HCT116 (cell line): ENCODE data around the gene CRX. TPM values are rescaled to one million over a fixed set of nuclear protein-coding genes. Genes with fewer than 3 reads are reported as not detected.
"Not testable (repeated sequence)": the region's sequence is repeated elsewhere in the genome, so short reads cannot be mapped to it uniquely, and the experiment has no call there.

Source experiments
- ATAC-seq: fragments of 200-7000 bp; cut with Tn5 transposase; 2 replicates; pipeline ENCODE4 v1.9.1; 2020; ENCODE audit warnings: mild to moderate bottlenecking, moderate library complexity
- BruUV-seq: library from RNA; stranded (reverse); fragments of 400-500 nt; replicated peaks from 2 replicates; lab custom pipeline; 2021; lab: Mats Ljungman, UMichigan
- CTCF ChIA-PET: fragments of 300-600 bp; sonication (Branson Sonifier 250); formaldehyde crosslinking; loops from one replicate; lab custom pipeline; 2021; ENCODE audit warnings: antibody characterized with exemption; lab: Charles Lee
- POLR2A ChIA-PET: fragments of 300-600, 350-600 bp; sonication (Branson Sonifier 250); formaldehyde crosslinking; loops from one replicate; lab custom pipeline; 2021; ENCODE audit warnings: antibody characterized with exemption; lab: Charles Lee
- RAD21 ChIA-PET, 2 experiments: fragments of 300-600 bp; sonication (Branson Sonifier 250); formaldehyde crosslinking; loops; one replicate each; lab custom pipeline; 2023; ENCODE audit warnings: low total read pairs in 2 of 2; ENCODE audit not compliant: uncharacterized antibody in 2 of 2, unreplicated experiment in 2 of 2, low non-redundant PET in 1 of 2; lab: Charles Lee
- DNase-seq: peaks from one replicate; pipeline ENCODE4 v3.0.0-alpha.2; 2010; ENCODE audit warnings: low read depth, low spot score
- H2AFZ ChIP-seq: fragments of 200-600 bp; shearing (Covaris generic), sonication (generic); 2 replicates; pipeline ENCODE4 v1.6.1; 2017; ENCODE audit warnings: low read depth, mixed run types, mixed read lengths, antibody characterized with exemption, low read length; ENCODE audit not compliant: poor library complexity, severe bottlenecking
- H3K27ac ChIP-seq: 2 replicates; pipeline ENCODE4 v1.5.1; 2012; ENCODE audit warnings: low read depth, low read length
- H3K27me3 ChIP-seq: fragments of 200-600 bp; sonication (generic); 2 replicates; pipeline ENCODE4 v1.6.1; 2016; ENCODE audit warnings: mixed run types, low read length, mixed read lengths; ENCODE audit not compliant: insufficient read depth
- H3K36me3 ChIP-seq, 2 experiments: fragments of 200-500 bp in 1 of 2; fragments of 200-600 bp in 1 of 2; sonication (Bioruptor generic) in 1 of 2; sonication (generic) in 1 of 2; 2 replicates each; pipeline versions ENCODE4 v1.5.1 to v1.6.1; 2014 to 2016; ENCODE audit warnings: low read length in 2 of 2, inconsistent platforms in 1 of 2, mixed read lengths in 1 of 2, mixed run types in 1 of 2; ENCODE audit not compliant: insufficient read depth in 2 of 2, control insufficient read depth in 1 of 2
- H3K4me1 ChIP-seq, 2 experiments: fragments of 200-600 bp in 1 of 2; sonication (generic) in 1 of 2; 2 replicates each; pipeline versions ENCODE4 v1.5.1 to v1.6.1; 2012 to 2017; ENCODE audit warnings: low read length in 2 of 2, inconsistent platforms in 1 of 2, mild to moderate bottlenecking in 1 of 2, mixed read lengths in 1 of 2, mixed run types in 1 of 2, moderate library complexity in 1 of 2; ENCODE audit not compliant: insufficient read depth in 2 of 2, control insufficient read depth in 1 of 2
- H3K4me2 ChIP-seq: fragments of 200-600 bp; sonication (generic); 2 replicates; pipeline ENCODE4 v1.6.1; 2017; ENCODE audit warnings: mixed run types, low read length, mixed read lengths
- H3K4me3 ChIP-seq, 2 experiments: fragments of 200-600 bp in 1 of 2; sonication (generic) in 1 of 2; replicated peaks in 1 of 2; 2 replicates each; pipeline ENCODE4 v1.5.1; 2011 to 2016; ENCODE audit warnings: low read length in 2 of 2, control low read depth in 1 of 2, low read depth in 1 of 2, mild to moderate bottlenecking in 1 of 2, mixed read lengths in 1 of 2, mixed run types in 1 of 2
- H3K79me2 ChIP-seq: fragments of 200-600 bp; sonication (generic); 2 replicates; pipeline ENCODE4 v1.6.1; 2017; ENCODE audit warnings: mild to moderate bottlenecking, mixed run types, low read length, moderate library complexity, mixed read lengths; ENCODE audit not compliant: insufficient read depth
- H3K9ac ChIP-seq: fragments of 200-600 bp; sonication (generic); 2 replicates; pipeline ENCODE4 v1.6.1; 2016; ENCODE audit warnings: low read length, mixed read lengths
- H3K9me2 ChIP-seq: fragments of 200-600 bp; sonication (generic), shearing (Covaris generic); 2 replicates; pipeline ENCODE4 v1.6.1; 2017; ENCODE audit warnings: mixed run types, mild to moderate bottlenecking, moderate library complexity; ENCODE audit not compliant: insufficient read depth
- H3K9me3 ChIP-seq, 2 experiments: fragments of 200-500 bp in 1 of 2; fragments of 200-600 bp in 1 of 2; sonication (Bioruptor generic) in 1 of 2; sonication (generic) in 1 of 2; 2 replicates each; pipeline ENCODE4 v1.6.1; 2014 to 2017; ENCODE audit warnings: low read length in 2 of 2, mixed read lengths in 2 of 2, inconsistent platforms in 1 of 2, low read depth in 1 of 2, mild to moderate bottlenecking in 1 of 2, mixed run types in 1 of 2, moderate library complexity in 1 of 2; ENCODE audit not compliant: control insufficient read depth in 1 of 2, insufficient read depth in 1 of 2
- H4K20me1 ChIP-seq: fragments of 200-600 bp; sonication (generic), shearing (Covaris generic); 2 replicates; pipeline ENCODE4 v1.6.1; 2017; ENCODE audit warnings: mixed run types, mild to moderate bottlenecking, moderate library complexity; ENCODE audit not compliant: insufficient read depth
- EGR1 ChIP-seq: IDR thresholded peaks from 2 replicates; pipeline ENCODE4 v1.6.1; 2012; ENCODE audit warnings: low read depth
- EZH2 ChIP-seq: fragments of 200-600 bp; sonication (generic); IDR thresholded peaks from 2 replicates; pipeline ENCODE4 v1.6.1; 2017; ENCODE audit warnings: antibody characterized with exemption, mixed run types
- EZH2phosphoT487 ChIP-seq: fragments of 200-600 bp; IDR thresholded peaks from 2 replicates; pipeline ENCODE4 v1.6.1; 2018; ENCODE audit warnings: antibody characterized with exemption, borderline replicate concordance
- FOSL1 ChIP-seq: IDR thresholded peaks from 2 replicates; pipeline ENCODE4 v1.6.1; 2012; ENCODE audit warnings: low read depth
- JUND ChIP-seq: IDR thresholded peaks from 2 replicates; pipeline ENCODE4 v1.6.1; 2012
- POLR2A ChIP-seq: IDR thresholded peaks from 2 replicates; pipeline ENCODE4 v1.7.0; 2011; ENCODE audit warnings: borderline replicate concordance; ENCODE audit not compliant: insufficient read depth, insufficient read length; ENCODE audit errors: extremely low read depth
- POLR2AphosphoS5 ChIP-seq: IDR thresholded peaks from 2 replicates; pipeline ENCODE4 v1.6.1; 2011; ENCODE audit warnings: mild to moderate bottlenecking, low read depth, low read length, moderate library complexity
- SIN3A ChIP-seq: IDR thresholded peaks from 2 replicates; pipeline ENCODE4 v1.6.1; 2012; ENCODE audit warnings: low read depth
- SP1 ChIP-seq: IDR thresholded peaks from 2 replicates; pipeline ENCODE4 v1.6.1; 2012; ENCODE audit warnings: low read depth
- TCF7L2 ChIP-seq: IDR thresholded peaks from 2 replicates; pipeline ENCODE4 v1.7.0; 2011; ENCODE audit warnings: borderline replicate concordance, inconsistent platforms; ENCODE audit not compliant: insufficient read depth, insufficient read length; ENCODE audit errors: extremely low read depth
- YY1 ChIP-seq: IDR thresholded peaks from 2 replicates; pipeline ENCODE4 v1.6.1; 2011; ENCODE audit warnings: low read length, low read depth, moderate library complexity, mild to moderate bottlenecking; ENCODE audit not compliant: insufficient replicate concordance; ENCODE audit errors: extremely low read depth
- ZFX ChIP-seq: fragments of 450-650 bp; IDR thresholded peaks from 2 replicates; pipeline ENCODE4 v1.6.1; 2017
- intact Hi-C: fragments of 100-400 bp; cut with micrococcal nuclease; formaldehyde crosslinking; loops from 2 replicates; pipeline ENCODE4 v1.10.0; 2022
- total RNA-seq: library from RNA; stranded (reverse); gene quantifications from one replicate; pipeline ENCODE4 v1.2.1, GENCODE V29; 2021; ENCODE audit not compliant: unreplicated experiment
- TF ChIP-seq, protein P1 (sequence below): IDR thresholded peaks from 2 replicates; pipeline ENCODE4 v1.6.1; 2012
- TF ChIP-seq, protein P2 (sequence below): IDR thresholded peaks from 2 replicates; pipeline ENCODE4 v1.6.1; 2011; ENCODE audit warnings: mild to moderate bottlenecking, low read length, moderate library complexity; ENCODE audit not compliant: insufficient replicate concordance; ENCODE audit errors: extremely low read depth
- TF ChIP-seq, protein P3 (sequence below): IDR thresholded peaks from 2 replicates; pipeline ENCODE4 v1.6.1; 2012

The CRX gene
- total RNA-seq, 1 experiment from 2014 or later, result not detected

DNA sequence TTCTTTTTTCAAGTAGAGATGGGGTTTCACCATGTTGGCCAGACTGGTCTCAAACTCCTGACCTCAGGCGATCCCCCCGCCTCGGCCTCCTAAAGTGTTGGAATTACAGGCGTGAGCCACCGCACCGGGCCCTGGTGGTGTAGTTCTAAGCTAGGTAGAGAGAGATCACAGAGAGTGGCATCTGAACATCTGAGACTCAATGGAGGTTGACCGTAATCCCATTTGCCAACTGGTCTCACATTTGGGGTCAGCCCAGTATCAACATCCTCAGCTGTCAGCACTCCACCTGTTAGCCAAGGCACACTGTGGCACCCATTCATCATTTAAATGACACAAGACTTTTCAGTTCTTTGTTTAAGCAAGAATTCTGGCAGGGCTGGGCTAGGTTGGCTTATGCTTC, 35.2 kb upstream of the CRX start:
- no TSS peak for BruUV-seq
- Histone ChIP-seq H3K9me2 (no peaks in the 10 kb centered on the region), H3K4me2 (no peak overlapping the region), H3K4me3 (no peak overlapping the region), H3K27me3 (no peaks in the 10 kb centered on the region), H3K79me2 (peaks cover 7% of the 10 kb centered on the region; the same call in 1 of the 2 replicates), H3K27ac (no peak overlapping the region), H3K36me3 (peaks cover 20 to 26% of the 10 kb centered on the region in 2 experiments; a peak in 3 of 4 replicates), H3K9ac (no peak overlapping the region), H4K20me1 (no peaks in the 10 kb centered on the region), H2AFZ (no peak overlapping the region), H3K9me3 (no peaks in the 10 kb centered on the region)
- DNase-seq (no peak), ATAC-seq (no peak)
- ChIA-PET RAD21 (no interaction called here), POLR2A (interaction anchor here (1.1 kb wide), 1 partner anchor 41 kb away, joined by 3 read pairs; the partner anchor contains the start of gene NOP53)
- intact Hi-C loops, result no loop called here
- TF ChIP-seq, protein P1, sequence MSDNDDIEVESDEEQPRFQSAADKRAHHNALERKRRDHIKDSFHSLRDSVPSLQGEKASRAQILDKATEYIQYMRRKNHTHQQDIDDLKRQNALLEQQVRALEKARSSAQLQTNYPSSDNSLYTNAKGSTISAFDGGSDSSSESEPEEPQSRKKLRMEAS, result no peak
- TF ChIP-seq EZH2, result no peak
- no peak for TF ChIP-seq EGR1
- TF ChIP-seq, protein P2, sequence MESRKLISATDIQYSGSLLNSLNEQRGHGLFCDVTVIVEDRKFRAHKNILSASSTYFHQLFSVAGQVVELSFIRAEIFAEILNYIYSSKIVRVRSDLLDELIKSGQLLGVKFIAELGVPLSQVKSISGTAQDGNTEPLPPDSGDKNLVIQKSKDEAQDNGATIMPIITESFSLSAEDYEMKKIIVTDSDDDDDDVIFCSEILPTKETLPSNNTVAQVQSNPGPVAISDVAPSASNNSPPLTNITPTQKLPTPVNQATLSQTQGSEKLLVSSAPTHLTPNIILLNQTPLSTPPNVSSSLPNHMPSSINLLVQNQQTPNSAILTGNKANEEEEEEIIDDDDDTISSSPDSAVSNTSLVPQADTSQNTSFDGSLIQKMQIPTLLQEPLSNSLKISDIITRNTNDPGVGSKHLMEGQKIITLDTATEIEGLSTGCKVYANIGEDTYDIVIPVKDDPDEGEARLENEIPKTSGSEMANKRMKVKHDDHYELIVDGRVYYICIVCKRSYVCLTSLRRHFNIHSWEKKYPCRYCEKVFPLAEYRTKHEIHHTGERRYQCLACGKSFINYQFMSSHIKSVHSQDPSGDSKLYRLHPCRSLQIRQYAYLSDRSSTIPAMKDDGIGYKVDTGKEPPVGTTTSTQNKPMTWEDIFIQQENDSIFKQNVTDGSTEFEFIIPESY, result no peak
- no peak for TF ChIP-seq JUND
- no peak for TF ChIP-seq SIN3A
- TF ChIP-seq POLR2A, result no peak
- no peak for TF ChIP-seq EZH2phosphoT487
- no peak for TF ChIP-seq YY1
- no peak for TF ChIP-seq TCF7L2
- no peak for TF ChIP-seq ZFX
- no peak for TF ChIP-seq FOSL1
- TF ChIP-seq, protein P3, sequence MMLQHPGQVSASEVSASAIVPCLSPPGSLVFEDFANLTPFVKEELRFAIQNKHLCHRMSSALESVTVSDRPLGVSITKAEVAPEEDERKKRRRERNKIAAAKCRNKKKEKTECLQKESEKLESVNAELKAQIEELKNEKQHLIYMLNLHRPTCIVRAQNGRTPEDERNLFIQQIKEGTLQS, result no peak
- no peak for TF ChIP-seq SP1
- TF ChIP-seq POLR2AphosphoS5, result no peak
- TF ChIP-seq, all 23 proteins: peak for 0
- peaks cover 14 to 25% of the 10 kb centered on the region in 2 experiments for H3K4me1 ChIP-seq
- CTCF ChIA-PET, result interaction anchor here (1.1 to 1.5 kb wide), 2 partner anchors 21 to 79 kb away, joined by 3 read pairs; no protein-coding TSS in a partner anchor

DNA sequence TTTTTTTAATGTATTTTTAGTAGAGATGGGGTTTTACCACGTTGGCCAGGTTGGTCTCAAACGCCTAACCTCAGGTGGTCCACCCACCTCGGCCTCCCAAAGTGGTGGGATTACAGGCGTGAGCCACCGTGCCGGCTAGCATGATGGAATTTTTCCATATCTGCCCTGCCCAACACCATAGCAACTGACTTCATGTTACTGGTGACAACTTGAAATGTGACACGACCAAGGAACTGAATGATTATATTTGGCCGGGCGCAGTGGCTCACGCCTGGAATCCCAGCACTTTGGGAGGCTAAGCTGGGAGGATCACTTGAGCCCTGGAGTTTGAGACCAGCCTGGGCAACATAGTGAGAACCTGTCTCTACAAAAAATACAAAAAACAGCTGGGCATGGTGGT, 34.4 kb upstream of the CRX start:
- intact Hi-C loops, H3K9me3 ChIP-seq, DNase-seq, H3K4me3 ChIP-seq, H3K27me3 ChIP-seq, H3K9ac ChIP-seq, H4K20me1 ChIP-seq, BruUV-seq, H3K9me2 ChIP-seq, ATAC-seq, H3K4me2 ChIP-seq, H3K27ac ChIP-seq, H3K79me2 ChIP-seq, H2AFZ ChIP-seq, RAD21 ChIA-PET: not testable (repeated sequence)
- ChIA-PET CTCF (interaction anchor here (1.1 to 1.5 kb wide), 2 partner anchors 22 to 80 kb away, joined by 3 read pairs; no protein-coding TSS in a partner anchor), POLR2A (interaction anchor here (1.1 kb wide), 1 partner anchor 42 kb away, joined by 3 read pairs; the partner anchor contains the start of gene NOP53)
- Histone ChIP-seq H3K36me3 (peaks cover 13 to 18% of the 10 kb centered on the region in 2 experiments; a peak in 3 of 4 replicates), H3K4me1 (peaks cover 14 to 25% of the 10 kb centered on the region in 2 experiments)
